C4-2B (cell line): ENCODE results near the gene TYK2.
"Not testable (repeated sequence)": the region's sequence is repeated elsewhere in the genome, so short reads cannot be mapped to it uniquely, and the experiment has no call there.

Experiments
- ZFX ChIP-seq: fragments of 450-650 bp; IDR thresholded peaks from 2 replicates; pipeline ENCODE4 v1.6.1; 2017
- TF ChIP-seq, protein P1 (sequence below): fragments of 450-650 bp; conservative IDR thresholded peaks from 2 replicates; pipeline ENCODE4 v1.5.1; 2017; ENCODE audit warnings: mild to moderate bottlenecking

DNA sequence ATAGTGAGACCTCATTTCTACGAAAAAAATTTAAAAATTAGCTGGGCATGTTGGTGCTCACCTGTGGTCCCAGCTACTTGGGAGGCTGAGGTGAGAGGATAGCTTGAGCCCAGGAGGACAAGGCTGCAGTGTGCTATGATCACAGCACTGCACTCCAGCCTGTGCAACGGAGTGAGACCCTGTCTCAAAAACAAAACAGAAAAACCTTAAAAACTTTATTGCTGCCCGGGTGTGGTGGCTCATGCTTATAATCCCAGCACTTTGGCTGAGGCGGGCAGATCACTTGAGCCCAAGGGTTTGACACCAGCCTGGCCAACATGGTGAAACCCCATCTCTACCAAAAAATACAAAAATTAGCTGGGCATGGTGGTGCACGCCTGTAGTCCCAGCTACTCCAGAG is 30.9 kb upstream of the TYK2 start:
- TF ChIP-seq, protein P1, sequence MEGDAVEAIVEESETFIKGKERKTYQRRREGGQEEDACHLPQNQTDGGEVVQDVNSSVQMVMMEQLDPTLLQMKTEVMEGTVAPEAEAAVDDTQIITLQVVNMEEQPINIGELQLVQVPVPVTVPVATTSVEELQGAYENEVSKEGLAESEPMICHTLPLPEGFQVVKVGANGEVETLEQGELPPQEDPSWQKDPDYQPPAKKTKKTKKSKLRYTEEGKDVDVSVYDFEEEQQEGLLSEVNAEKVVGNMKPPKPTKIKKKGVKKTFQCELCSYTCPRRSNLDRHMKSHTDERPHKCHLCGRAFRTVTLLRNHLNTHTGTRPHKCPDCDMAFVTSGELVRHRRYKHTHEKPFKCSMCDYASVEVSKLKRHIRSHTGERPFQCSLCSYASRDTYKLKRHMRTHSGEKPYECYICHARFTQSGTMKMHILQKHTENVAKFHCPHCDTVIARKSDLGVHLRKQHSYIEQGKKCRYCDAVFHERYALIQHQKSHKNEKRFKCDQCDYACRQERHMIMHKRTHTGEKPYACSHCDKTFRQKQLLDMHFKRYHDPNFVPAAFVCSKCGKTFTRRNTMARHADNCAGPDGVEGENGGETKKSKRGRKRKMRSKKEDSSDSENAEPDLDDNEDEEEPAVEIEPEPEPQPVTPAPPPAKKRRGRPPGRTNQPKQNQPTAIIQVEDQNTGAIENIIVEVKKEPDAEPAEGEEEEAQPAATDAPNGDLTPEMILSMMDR: not testable (repeated sequence)
- TF ChIP-seq ZFX: not testable (repeated sequence)
